Gastrocnemius medialis (tissue), 4 donors: Measurements from ENCODE around the gene RAB25.
"Not testable (repeated sequence)": the region's sequence is repeated elsewhere in the genome, so short reads cannot be mapped to it uniquely, and the experiment has no call there.

Experiments
- POLR2A ChIP-seq, 2 donors: fragments of 450-650 bp; IDR thresholded peaks; one replicate each; pipeline ENCODE4 v1.6.1; 2017; ENCODE audit warnings: antibody characterized with exemption in 2 of 2, mild to moderate bottlenecking in 2 of 2, moderate library complexity in 2 of 2
- TF ChIP-seq, protein P1 (sequence below), 5 experiments: fragments of 450-650 bp in 3 of 5; fragments of 200-600 bp in 2 of 5; sonication (generic) in 2 of 5; IDR thresholded peaks in 4 of 5; conservative IDR thresholded peaks in 1 of 5; 1 replicate in 4 of 5; 2 replicates in 1 of 5; pipeline ENCODE4 v1.5.1; 2016 to 2019; ENCODE audit warnings: antibody characterized with exemption in 5 of 5, mild to moderate bottlenecking in 3 of 5, moderate library complexity in 3 of 5

DNA sequence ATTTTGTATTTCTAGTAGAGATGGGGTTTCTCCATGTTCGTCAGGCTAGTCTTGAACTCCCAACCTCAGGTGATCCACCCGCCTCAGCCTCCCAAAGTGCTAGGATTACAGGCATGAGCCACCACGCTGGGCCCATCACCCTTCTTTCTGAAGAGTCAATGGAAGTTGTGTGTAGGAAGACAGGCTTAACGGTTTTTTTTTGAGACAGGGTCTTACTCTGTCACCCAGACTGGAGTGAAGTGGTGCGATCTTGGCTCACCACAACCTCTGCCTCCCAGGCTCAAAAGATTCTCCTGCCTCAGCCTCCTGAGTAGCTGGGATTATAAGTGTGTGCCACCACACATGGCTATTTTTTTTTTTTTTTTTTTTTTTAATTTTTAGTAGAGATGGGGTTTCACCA is 55.8 kb downstream of the RAB25 start:
- TF ChIP-seq, protein P1, sequence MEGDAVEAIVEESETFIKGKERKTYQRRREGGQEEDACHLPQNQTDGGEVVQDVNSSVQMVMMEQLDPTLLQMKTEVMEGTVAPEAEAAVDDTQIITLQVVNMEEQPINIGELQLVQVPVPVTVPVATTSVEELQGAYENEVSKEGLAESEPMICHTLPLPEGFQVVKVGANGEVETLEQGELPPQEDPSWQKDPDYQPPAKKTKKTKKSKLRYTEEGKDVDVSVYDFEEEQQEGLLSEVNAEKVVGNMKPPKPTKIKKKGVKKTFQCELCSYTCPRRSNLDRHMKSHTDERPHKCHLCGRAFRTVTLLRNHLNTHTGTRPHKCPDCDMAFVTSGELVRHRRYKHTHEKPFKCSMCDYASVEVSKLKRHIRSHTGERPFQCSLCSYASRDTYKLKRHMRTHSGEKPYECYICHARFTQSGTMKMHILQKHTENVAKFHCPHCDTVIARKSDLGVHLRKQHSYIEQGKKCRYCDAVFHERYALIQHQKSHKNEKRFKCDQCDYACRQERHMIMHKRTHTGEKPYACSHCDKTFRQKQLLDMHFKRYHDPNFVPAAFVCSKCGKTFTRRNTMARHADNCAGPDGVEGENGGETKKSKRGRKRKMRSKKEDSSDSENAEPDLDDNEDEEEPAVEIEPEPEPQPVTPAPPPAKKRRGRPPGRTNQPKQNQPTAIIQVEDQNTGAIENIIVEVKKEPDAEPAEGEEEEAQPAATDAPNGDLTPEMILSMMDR (IDR thresholded peaks at IDR 0.05 in 4 of 5, conservative IDR thresholded peaks at IDR 0.05 in 1 of 5) = not testable (repeated sequence)
- TF ChIP-seq POLR2A (IDR thresholded peaks at IDR 0.05) = not testable (repeated sequence)
